Measurements from ENCODE around the gene OPCML. TPM values are rescaled to one million over a fixed set of nuclear protein-coding genes. Genes with fewer than 3 reads are reported as not detected.

The OPCML gene
- polyA plus RNA-seq, 3 donors, result not detected

- Histone ChIP-seq H2AFZ (ENCODE audit: insufficient read depth, low read depth, low read length, poor library complexity, severe bottlenecking) (no peak overlapping the region), H3K36me3 (replicated peaks in 1 of 2; ENCODE audit: control insufficient read depth in 1 of 2, insufficient read depth in 2 of 2, low read length in 2 of 2) (no peaks in the 10 kb centered on the region), H3K4me3 (replicated peaks in 1 of 3; ENCODE audit: low read depth in 2 of 3, low read length in 3 of 3) (no peak overlapping the region), H3K27ac (ENCODE audit: low read depth in 1 of 2, low read length in 2 of 2) (no peak overlapping the region), H3K4me1 (ENCODE audit: control insufficient read depth in 1 of 2, insufficient read depth in 2 of 2, low read length in 2 of 2) (no peaks in the 10 kb centered on the region), H3K4me2 (replicated peaks; ENCODE audit: extremely low read depth, low read length, poor library complexity, severe bottlenecking) (no peak overlapping the region), H3K9ac (ENCODE audit: insufficient read depth, low read length, poor library complexity, severe bottlenecking) (no peak overlapping the region), H3K27me3 (ENCODE audit: control insufficient read depth in 2 of 2, insufficient read depth in 2 of 2, low read length in 2 of 2) (no peaks in the 10 kb centered on the region), H3K79me2 (ENCODE audit: insufficient read depth, low read length) (no peaks in the 10 kb centered on the region), H3K9me3 (replicated peaks in 1 of 2; ENCODE audit: control insufficient read depth in 1 of 2, insufficient read depth in 1 of 2, low read length in 2 of 2) (no peaks in the 10 kb centered on the region), H4K20me1 (ENCODE audit: insufficient read depth, low read length) (no peaks in the 10 kb centered on the region)
- Mint-ChIP-seq H3K4me3 (no peak overlapping the region), H3K27me3 (ENCODE audit: low read depth in 3 of 3) (peaks cover 0 to 2% (median 1%) of the 10 kb centered on the region in 3 donors), H3K9me3 (peaks cover 0 to 5% (median 0%) of the 10 kb centered on the region in 7 donors), H3K4me1 (no peaks in the 10 kb centered on the region), H3K27ac (no peak overlapping the region), H3K36me3 (no peaks in the 10 kb centered on the region)
- intact Hi-C loops (cut with micrococcal nuclease), result no loop called here
- 69% methylated on average over 5 of the region's 11 CpGs for WGBS (ENCODE audit: insufficient coverage)
- no peak for TF ChIP-seq CTCF (IDR thresholded peaks at IDR 0.05)
- no peak for DNase-seq
Observed at GRCh38 chr11:133265530-133266035, 266.7 kb downstream of the OPCML start.

GRCh38 chr11:133263332-133263731 lies 269.0 kb downstream of the OPCML start:
- no peak overlapping the region for H2AFZ ChIP-seq (ENCODE audit: insufficient read depth, low read depth, low read length, poor library complexity, severe bottlenecking)
- no peak for TF ChIP-seq CTCF (IDR thresholded peaks at IDR 0.05)
- intact Hi-C loops (cut with micrococcal nuclease), result no loop called here
- Mint-ChIP-seq H3K4me3 (no peak overlapping the region), H3K36me3 (no peaks in the 10 kb centered on the region), H3K9me3 (peaks cover 0 to 5% (median 0%) of the 10 kb centered on the region in 7 donors), H3K4me1 (no peaks in the 10 kb centered on the region), H3K27me3 (ENCODE audit: low read depth in 3 of 3) (peaks cover 0 to 2% (median 1%) of the 10 kb centered on the region in 3 donors), H3K27ac (no peak overlapping the region)
- H3K36me3 ChIP-seq (replicated peaks in 1 of 2; ENCODE audit: control insufficient read depth in 1 of 2, insufficient read depth in 2 of 2, low read length in 2 of 2), result no peaks in the 10 kb centered on the region
- WGBS (ENCODE audit: insufficient coverage), result 90% methylated on average over 2 of the region's 2 CpGs
- H3K4me3 ChIP-seq (replicated peaks in 1 of 3; ENCODE audit: low read depth in 2 of 3, low read length in 3 of 3), result no peak overlapping the region
- no peaks in the 10 kb centered on the region for H4K20me1 ChIP-seq (ENCODE audit: insufficient read depth, low read length)
- no peak overlapping the region for H3K27ac ChIP-seq (ENCODE audit: low read depth in 1 of 2, low read length in 2 of 2)
- no peaks in the 10 kb centered on the region for H3K79me2 ChIP-seq (ENCODE audit: insufficient read depth, low read length)
- no peaks in the 10 kb centered on the region for H3K27me3 ChIP-seq (ENCODE audit: control insufficient read depth in 2 of 2, insufficient read depth in 2 of 2, low read length in 2 of 2)
- H3K4me2 ChIP-seq (replicated peaks; ENCODE audit: extremely low read depth, low read length, poor library complexity, severe bottlenecking), result no peak overlapping the region
- H3K9ac ChIP-seq (ENCODE audit: insufficient read depth, low read length, poor library complexity, severe bottlenecking), result no peak overlapping the region
- no peaks in the 10 kb centered on the region for H3K4me1 ChIP-seq (ENCODE audit: control insufficient read depth in 1 of 2, insufficient read depth in 2 of 2, low read length in 2 of 2)
- DNase-seq, result no peak
- no peaks in the 10 kb centered on the region for H3K9me3 ChIP-seq (replicated peaks in 1 of 2; ENCODE audit: control insufficient read depth in 1 of 2, insufficient read depth in 1 of 2, low read length in 2 of 2)
